NCI-H2196 treated with DMSO at 0.1 percent for 48 hours (cell line): ENCODE measurements around the gene LRP1-AS.

Source experiments
- DNase-seq: peaks from one replicate; lab custom pipeline; 2025; ENCODE audit not compliant: unreplicated experiment; lab: John Stamatoyannopoulos, UW

Gene LRP1-AS

DNA sequence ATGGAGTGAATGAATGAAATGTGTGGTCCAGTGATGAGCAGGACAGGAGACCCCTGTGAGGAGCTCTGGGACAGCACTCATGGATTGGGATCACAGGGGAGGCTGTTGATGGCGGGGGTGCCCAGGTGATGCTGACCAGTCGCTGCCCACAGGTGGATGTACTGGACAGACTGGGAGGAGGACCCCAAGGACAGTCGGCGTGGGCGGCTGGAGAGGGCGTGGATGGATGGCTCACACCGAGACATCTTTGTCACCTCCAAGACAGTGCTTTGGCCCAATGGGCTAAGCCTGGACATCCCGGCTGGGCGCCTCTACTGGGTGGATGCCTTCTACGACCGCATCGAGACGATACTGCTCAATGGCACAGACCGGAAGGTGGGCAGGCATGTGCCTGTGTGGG, 13.3 kb upstream of the LRP1-AS start:
- no peak for DNase-seq

DNA sequence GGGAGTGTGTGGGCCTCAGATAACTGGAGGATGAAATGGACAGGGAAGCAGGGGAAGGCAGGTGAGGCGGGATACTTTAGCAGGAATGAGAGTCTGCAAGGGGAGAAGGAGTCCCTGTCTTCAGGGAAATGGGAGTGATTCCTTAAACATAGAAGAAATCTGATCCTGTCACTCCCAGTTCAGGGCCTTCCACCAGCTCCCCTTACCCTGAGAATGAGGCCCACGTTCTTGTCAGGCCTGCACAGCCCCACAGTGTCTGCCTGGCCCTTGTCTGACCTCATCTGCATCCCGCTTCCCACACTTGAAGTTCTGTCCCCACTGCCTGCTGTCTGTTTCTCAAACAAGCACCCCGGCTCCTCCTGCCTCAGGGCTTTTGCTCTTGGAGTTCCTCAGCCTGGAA, 12.6 kb upstream of the LRP1-AS start:
- no peak for DNase-seq

DNA sequence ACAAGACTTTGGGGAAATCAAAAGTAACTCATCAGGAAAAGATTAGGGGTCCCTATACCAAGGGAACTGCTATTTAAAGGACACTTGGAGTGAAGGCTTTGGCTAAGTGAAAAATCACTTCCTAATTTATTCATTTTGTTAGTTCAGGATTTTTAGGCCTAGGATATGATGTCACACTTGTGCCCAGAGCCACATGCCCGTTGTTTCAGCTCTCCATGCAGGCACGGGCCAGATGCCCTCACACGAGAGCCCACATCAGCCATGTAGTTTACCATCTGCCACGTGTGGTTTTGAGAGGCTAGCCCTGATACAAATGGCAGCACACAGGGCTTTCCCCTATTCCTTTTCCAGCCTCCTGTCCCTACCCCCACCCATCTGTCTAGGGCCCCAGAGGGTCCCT, 11.9 kb upstream of the LRP1-AS start:
- DNase-seq = no peak

- no peak for DNase-seq
Observed at GRCh38 chr12:57158665-57159064, 11.2 kb upstream of the LRP1-AS start.

GRCh38 chr12:57158186-57158585, 10.8 kb upstream of the LRP1-AS start:
- no peak for DNase-seq

DNA sequence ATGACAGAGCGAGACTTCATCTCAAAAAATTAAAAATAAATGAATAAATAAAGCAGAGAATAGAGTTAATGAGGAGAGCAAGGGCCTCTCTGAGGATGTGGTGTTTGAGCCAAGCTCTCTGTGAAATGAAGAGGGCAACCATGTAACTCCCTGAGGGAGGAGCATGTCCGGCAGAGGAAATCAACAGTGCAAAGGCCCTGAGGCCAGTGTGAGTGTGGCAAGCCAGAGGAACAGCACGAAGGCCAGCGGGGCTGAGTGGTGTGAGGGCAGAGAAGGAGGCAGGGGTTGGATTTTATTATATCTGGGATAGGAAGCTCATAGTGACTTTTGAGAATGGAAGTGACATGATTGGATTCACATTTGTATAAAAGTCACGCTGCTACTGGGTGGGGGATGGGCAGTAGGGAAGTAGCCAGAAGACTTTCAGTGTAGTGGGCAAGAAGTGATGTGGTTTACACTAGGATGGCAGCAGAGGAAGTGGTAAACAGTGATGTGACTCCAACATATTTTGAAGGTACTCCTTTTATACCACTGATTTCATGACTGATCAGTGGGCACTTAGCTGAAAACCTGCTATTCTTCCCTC, 10.3 kb upstream of the LRP1-AS start:
- no peak for DNase-seq

DNA sequence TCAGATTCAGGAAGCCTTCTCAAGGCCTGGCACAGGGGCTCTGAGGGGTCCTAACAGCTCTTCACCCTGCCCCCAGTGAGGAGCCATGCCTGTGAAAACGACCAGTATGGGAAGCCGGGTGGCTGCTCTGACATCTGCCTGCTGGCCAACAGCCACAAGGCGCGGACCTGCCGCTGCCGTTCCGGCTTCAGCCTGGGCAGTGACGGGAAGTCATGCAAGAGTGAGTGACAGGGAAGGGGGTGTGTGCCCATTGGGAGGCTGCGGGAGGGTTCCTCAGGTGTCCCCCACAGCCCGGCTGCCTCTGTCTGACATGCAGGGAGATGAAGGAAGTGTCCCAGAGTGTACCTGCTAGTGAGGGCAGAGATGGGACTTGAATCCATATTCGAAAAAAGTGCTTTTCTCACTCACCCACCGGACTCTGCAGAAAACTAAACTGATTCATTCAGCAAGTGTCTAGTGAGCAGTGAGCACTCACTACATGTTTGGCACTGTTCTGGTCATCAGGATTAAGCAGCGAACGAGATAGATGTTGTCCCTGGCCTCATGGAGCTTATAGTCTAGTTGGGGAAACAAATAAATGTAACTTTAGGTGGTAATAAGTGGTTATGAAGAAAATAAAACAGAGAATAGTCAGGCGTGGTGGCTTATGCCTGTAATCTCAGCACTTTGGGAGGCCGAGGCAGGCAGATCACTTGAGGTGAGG, 9.4 kb upstream of the LRP1-AS start:
- no peak for DNase-seq

DNA sequence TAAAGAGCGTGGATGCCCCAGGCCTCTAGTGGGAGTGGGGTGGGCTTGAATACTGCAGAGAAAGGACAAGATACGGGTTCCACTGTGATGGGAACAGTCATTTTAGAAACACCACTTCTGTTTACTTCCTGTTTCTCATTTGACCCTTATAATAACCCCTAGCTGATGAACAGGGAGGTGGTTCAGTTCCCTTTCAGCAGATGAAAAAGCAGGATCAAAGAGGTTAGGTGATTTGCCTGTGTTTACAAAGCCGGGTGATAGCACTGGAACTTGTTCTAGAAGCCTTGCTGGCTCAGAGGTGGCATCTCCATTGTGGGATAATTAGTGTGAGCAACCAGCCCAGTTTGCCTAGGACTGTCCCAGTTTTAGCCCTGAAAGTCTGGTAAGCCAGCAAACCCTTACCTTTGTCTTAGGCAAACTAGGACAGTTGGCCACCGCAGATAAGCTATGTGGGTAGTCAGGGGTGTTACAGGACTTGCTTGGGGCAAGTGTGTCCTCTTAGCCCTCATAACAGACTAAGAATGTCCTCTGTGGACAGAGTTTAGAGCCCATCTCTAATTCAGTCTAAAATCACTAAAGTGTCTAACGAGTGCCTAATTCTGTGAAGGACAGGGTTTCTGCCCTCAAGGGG, 7.5 kb upstream of the LRP1-AS start:
- DNase-seq = no peak

GRCh38 chr12:57154076-57154475, 6.7 kb upstream of the LRP1-AS start:
- no peak for DNase-seq

- no peak for DNase-seq
Observed at GRCh38 chr12:57153415-57153997, 6.1 kb upstream of the LRP1-AS start.

GRCh38 chr12:57152639-57153038, 5.2 kb upstream of the LRP1-AS start:
- no peak for DNase-seq

DNA sequence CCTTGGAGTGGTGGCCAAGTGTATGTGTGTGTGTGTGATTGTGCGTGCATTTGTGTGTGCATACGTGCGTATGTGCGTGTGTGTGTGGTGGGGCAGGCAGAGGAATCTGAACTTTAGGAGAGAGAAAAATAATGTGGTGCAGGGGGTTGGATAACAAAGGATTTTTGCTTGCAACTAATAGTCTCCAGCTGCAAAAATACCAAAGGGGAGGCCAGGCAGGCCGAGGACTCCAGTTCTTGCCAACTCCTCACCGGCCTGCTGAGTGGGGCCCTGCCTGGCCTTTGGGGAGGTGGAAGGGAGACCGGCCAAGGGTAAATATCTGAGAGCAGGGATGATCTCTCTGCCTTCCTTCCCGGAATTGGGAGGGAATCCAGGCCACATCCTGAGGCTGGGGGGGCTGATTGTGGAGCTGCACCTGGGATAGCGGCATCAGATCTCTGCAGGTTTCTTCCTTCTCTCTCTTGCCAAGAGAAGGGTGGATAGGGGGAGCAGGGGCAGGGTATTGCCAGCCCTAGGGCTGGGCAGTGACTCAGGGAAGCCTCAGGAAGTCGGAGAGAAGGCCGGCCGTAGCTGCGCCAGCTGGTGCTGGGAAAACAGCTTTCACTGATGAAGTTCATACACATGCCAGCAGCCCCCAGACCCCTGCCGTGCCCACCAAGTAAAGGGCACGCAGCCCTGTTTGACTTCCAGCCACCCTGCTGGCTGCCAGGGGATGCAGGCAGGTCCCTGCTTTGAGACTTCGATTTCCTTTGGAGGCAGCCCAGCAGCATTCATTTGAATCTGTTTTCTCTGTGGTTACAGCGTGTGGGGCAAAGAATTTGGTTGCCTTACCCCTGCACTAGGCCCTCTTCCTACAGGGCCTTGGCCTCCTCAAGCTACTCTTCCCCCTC, 4.6 kb upstream of the LRP1-AS start:
- DNase-seq = no peak

- no peak for DNase-seq
Observed at GRCh38 chr12:57150400-57151000, 3.1 kb upstream of the LRP1-AS start.

DNA sequence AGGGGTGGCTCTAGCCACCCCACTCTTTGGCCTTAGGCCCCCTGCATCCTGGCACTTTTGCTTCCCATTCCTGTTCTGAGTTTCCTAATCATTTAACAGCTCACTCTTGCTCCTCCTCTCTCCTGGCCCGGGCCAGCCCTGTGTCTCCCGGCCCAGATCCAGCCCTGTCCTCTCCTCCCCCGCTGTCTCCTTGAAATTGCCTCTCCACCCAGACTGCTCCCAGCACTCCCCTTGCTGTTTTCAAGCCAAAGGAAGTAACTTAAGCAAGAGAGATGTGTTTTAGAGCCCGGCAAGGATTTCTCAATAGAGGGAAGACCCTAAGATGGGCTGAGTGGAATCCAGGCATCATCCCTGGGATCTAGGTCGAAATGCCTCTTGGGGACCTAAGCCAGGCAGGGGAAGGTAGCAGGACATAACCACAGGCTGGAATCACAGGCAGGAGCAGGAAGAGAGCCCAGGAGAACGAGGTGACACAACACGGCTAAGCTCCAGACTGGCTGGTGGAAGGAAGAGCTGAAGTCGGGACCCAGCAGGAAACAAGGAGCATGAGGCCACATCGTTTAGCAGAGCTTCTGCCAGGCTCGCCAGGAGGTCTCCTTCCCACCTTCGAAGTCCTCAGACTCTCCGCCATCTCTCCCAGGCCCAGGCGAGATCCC, 2.0 kb upstream of the LRP1-AS start:
- no peak for DNase-seq

DNA sequence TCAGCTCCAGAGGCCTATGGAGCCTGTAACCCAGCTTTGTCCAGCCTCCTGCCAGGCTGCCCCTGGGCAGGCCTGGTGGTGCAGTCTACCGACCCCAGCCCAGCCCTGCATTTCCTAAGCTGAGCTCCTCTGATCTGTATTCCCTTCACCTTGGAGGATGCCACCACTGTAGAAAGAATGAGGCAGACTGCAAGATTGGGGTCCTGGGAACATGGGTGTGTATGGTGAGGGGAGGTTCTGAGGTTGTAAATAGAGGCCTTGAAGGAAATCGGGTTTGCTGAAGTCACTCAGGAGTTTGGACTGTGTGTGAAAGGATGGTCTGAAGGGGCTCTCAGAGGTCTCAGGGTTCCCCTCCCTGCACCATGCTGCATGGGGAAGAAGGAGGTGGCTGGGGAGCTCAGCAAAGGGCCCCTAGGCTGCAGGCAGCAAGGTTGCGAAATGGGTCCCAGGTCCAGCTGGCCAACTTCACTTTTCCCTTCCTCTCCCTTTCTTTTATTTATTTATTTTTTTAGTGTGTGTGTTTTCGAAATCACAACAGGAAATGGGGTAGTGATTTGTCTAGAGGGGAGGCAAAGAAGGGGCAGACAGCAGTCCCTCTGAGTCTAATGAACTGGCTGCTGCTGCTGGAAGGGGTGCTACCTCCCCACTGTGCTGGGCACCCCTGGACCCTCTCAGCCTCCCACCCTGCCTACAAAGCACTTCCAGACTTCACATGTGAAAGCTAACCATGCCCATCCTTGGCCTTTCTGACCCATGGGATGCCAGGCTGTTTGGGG, 1.2 kb upstream of the LRP1-AS start:
- no peak for DNase-seq

DNA sequence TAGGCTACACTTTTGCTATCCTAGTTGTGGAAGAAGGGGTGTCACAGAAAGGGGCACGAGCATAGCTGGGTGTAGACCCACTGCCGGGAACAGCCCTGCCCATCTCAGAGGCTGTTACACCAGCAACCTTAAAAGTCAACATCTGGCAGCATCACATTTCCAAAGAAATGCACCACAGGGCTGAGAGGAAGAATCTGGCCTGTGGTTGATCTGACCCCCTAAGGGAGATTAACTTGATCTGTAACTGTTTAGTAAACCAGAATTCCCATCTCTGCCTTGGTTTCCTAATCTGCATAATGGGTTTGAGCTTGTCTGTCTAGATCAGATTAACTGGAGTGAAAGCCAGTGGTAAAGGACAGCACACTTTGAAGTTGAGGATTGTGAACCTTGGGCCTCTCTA, 1.3 kb downstream of the LRP1-AS start:
- DNase-seq = no peak

DNA sequence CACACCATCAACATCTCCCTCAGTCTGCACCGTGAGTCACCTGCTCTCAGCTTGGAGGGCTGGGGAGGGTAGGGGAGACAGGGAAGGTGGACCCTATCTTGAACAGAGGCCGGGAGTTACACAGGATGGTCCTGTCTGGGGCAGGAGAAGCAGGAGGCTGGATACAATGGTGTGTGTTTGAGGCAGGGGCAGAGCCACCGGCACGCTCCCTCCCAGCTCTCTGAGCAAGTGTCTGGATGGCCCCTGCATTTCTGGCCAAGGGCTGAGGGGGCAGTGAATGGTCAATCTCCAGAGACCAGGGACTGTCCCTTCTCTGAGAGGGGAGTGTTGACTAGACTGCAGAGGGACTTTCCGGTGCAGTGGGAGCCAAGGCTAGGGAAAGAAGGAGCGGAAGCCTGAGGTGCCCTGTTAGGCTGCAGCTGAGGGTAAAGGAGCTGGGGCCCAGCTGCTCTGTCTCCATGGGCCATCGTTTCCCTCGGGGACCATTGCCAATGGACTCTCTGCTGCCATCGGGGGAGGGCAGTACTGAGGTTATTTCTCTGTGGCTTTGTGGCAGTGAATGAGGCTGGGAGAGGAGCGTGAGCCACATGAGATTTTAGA, 1.9 kb downstream of the LRP1-AS start:
- DNase-seq = no peak

GRCh38 chr12:57143454-57143853, 4.0 kb downstream of the LRP1-AS start:
- DNase-seq = no peak

DNA sequence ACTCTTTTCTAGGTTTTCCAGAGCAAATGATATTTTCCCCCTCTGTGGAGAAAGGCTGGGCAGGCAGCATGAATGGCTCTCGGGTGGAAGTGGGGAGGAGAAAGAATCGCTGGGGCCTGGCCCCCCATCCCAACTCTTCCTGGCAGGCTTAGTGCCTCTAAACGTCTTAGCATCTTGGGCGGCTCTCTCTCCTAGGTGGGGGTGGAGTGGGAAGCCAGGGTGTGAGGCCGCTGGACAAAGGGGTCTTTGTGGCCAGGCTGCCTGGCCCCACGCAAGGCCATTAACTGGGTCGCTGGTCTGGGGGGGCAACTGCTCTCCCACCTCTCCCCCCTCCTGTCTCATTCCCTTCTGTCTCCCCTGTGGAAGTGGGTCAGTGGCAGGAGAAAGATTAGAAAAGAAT, 4.7 kb downstream of the LRP1-AS start:
- no peak for DNase-seq
